GM23248 (cell line): Measurements from ENCODE around the gene HMGN5. TPM values are rescaled to one million over a fixed set of nuclear protein-coding genes. Genes with fewer than 3 reads are reported as not detected.

Experiments
- DNase-seq: peaks from one replicate; pipeline ENCODE4 v3.0.0-alpha.2; 2015
- H2AFZ ChIP-seq: fragments of 200-600 bp; sonication (generic); 2 replicates; pipeline ENCODE4 v1.6.1; 2016; ENCODE audit warnings: antibody characterized with exemption
- H3F3A ChIP-seq: fragments of 200-600 bp; sonication (generic); 2 replicates; pipeline ENCODE4 v1.6.1; 2016; ENCODE audit warnings: mild to moderate bottlenecking, antibody characterized with exemption, mixed run types; ENCODE audit not compliant: insufficient read depth
- H3K27ac ChIP-seq: fragments of 200-600 bp; sonication (generic); 2 replicates; pipeline ENCODE4 v1.5.1; 2016; ENCODE audit warnings: mild to moderate bottlenecking
- H3K27me3 ChIP-seq: fragments of 200-600 bp; sonication (generic); replicated peaks from 2 replicates; pipeline ENCODE4 v1.6.1; 2016; ENCODE audit warnings: mild to moderate bottlenecking; ENCODE audit not compliant: insufficient read depth
- H3K36me3 ChIP-seq: fragments of 200-600 bp; sonication (generic); 2 replicates; pipeline ENCODE4 v1.6.1; 2016; ENCODE audit warnings: low read depth, mild to moderate bottlenecking
- H3K4me1 ChIP-seq: fragments of 200-600 bp; sonication (generic); 2 replicates; pipeline ENCODE4 v1.6.1; 2016; ENCODE audit warnings: mild to moderate bottlenecking; ENCODE audit not compliant: insufficient read depth
- H3K4me2 ChIP-seq: fragments of 200-600 bp; sonication (generic); one replicate; pipeline ENCODE4 v1.6.1; 2016; ENCODE audit warnings: mild to moderate bottlenecking; ENCODE audit not compliant: unreplicated experiment
- H3K4me3 ChIP-seq: fragments of 200-600 bp; sonication (generic); 2 replicates; pipeline ENCODE4 v1.5.1; 2016; ENCODE audit warnings: mild to moderate bottlenecking
- H3K79me2 ChIP-seq: fragments of 200-600 bp; sonication (generic); 2 replicates; pipeline ENCODE4 v1.6.1; 2016; ENCODE audit warnings: mild to moderate bottlenecking; ENCODE audit not compliant: insufficient read depth
- H3K9ac ChIP-seq: fragments of 200-600 bp; sonication (generic); 2 replicates; pipeline ENCODE4 v1.6.1; 2016; ENCODE audit warnings: mild to moderate bottlenecking
- H3K9me2 ChIP-seq: fragments of 200-600 bp; sonication (generic); 2 replicates; pipeline ENCODE4 v1.6.1; 2016; ENCODE audit warnings: mixed run types, mild to moderate bottlenecking, moderate library complexity; ENCODE audit not compliant: insufficient read depth
- H3K9me3 ChIP-seq: fragments of 200-600 bp; sonication (generic); one replicate; pipeline ENCODE4 v1.6.1; 2017; ENCODE audit warnings: low read depth
- H4K20me1 ChIP-seq: fragments of 200-600 bp; sonication (generic); 2 replicates; pipeline ENCODE4 v1.6.0; 2016; ENCODE audit not compliant: insufficient read depth
- EZH2 ChIP-seq: fragments of 200-600 bp; sonication (generic); IDR thresholded peaks from 2 replicates; pipeline ENCODE4 v1.6.1; 2018; ENCODE audit warnings: antibody characterized with exemption, mild to moderate bottlenecking; ENCODE audit not compliant: insufficient read depth, poor library complexity, severe bottlenecking
- EZH2phosphoT487 ChIP-seq: fragments of 200-600 bp; sonication (generic); IDR thresholded peaks from 2 replicates; pipeline ENCODE4 v1.6.1; 2018; ENCODE audit warnings: antibody characterized with exemption, moderate library complexity, mild to moderate bottlenecking, low read depth; ENCODE audit not compliant: insufficient read depth
- WGBS, 2 experiments: methylation state at CpG; one replicate each; pipeline ENCODE4 v1.1.6; 2015 to 2017; ENCODE audit warnings: low lambda C conversion rate in 2 of 2, low coverage in 1 of 2; ENCODE audit errors: missing lambda C conversion rate in 2 of 2; 5-methylcytosine and 5-hydroxymethylcytosine counted together
- in situ Hi-C: fragments of 300-500 bp; cut with MboI; formaldehyde crosslinking; loops from 2 replicates; pipeline ENCODE4 v1.15.0; 2020
- polyA plus RNA-seq: library from polyadenylated mRNA; unstranded; fragments of >200 nt; fragmentation: Nextera tagmentation; extraction: Ambion mirVana; gene quantifications from 2 replicates; pipeline ENCODE4 v1.2.1, GENCODE V29; 2016
- total RNA-seq: library from RNA; depleted of rRNA; stranded (reverse); fragments of >200 nt; shearing (Covaris generic); gene quantifications from 2 replicates; pipeline ENCODE4 v1.2.3, GENCODE V29; 2014

Gene HMGN5
- total and polyA plus RNA-seq, 2 experiments from 2014 or later, result 1.3 to 3.7 TPM

DNA sequence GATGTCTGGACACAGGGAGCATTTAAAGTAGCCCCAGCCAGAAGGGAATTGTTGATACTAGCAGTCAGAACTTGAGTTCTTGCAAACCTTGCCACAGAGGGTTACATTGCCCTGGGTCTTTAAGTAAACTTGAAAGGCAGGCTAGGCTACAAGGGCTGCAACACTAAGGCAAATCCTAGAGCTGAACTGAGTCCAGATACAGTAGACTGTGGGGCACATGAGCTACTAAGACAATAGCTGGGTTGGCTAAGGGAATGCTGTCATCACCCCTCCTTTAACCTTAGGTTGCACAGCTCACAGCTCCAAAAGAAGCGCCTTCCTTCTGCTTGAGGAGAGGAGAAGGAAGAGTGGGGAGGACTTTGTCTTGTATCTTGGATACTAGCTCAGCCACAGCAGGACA lies 35.8 kb upstream of the HMGN5 start:
- Histone ChIP-seq H3K79me2 (0 out of 2 replicates have a peak, but pooled peaks cover 15% of the 10 kb centered on the region), H3K4me3 (no peak overlapping the region), H3K4me2 (no peak overlapping the region), H2AFZ (no peak overlapping the region), H3K27ac (no peak overlapping the region), H3K27me3 (no peaks in the 10 kb centered on the region), H3K36me3 (no peaks in the 10 kb centered on the region), H3K9me2 (no peaks in the 10 kb centered on the region), H4K20me1 (no peaks in the 10 kb centered on the region), H3F3A (no peaks in the 10 kb centered on the region), H3K9ac (no peak overlapping the region), H3K4me1 (no peaks in the 10 kb centered on the region), H3K9me3 (no peaks in the 10 kb centered on the region)
- no peak for DNase-seq
- TF ChIP-seq EZH2 (no peak), EZH2phosphoT487 (no peak)
- in situ Hi-C loops, result no loop called here
- 89 to 100% methylated on average over 1 of the region's 1 CpG for WGBS, 2 experiments

DNA sequence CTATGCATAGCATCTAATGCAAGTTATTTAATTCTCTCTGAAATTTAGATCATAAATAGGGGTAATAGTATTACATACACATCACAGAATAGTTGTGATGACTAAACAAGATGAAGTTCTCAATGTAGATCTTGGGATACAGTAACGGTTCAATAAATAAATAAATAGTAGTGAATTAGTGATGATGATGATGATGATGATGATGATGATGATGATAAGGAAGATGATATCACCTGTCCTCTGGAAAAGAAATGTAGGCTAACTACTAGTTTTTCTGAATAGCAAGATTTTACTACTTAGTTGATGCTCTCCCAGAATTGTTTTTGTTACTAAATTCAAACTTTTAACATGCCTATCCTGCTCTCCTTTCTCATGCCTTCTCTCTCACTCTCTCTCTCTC lies 30.5 kb upstream of the HMGN5 start:
- Histone ChIP-seq H3K27ac (no peak overlapping the region), H3K4me2 (no peak overlapping the region), H3K4me1 (no peaks in the 10 kb centered on the region), H3K79me2 (0 out of 2 replicates have a peak, but pooled peaks cover 20% of the 10 kb centered on the region), H4K20me1 (no peaks in the 10 kb centered on the region), H3F3A (no peaks in the 10 kb centered on the region), H2AFZ (no peak overlapping the region), H3K4me3 (no peak overlapping the region), H3K9me3 (no peaks in the 10 kb centered on the region), H3K27me3 (no peaks in the 10 kb centered on the region), H3K9me2 (no peaks in the 10 kb centered on the region), H3K9ac (no peak overlapping the region), H3K36me3 (no peaks in the 10 kb centered on the region)
- 89 to 100% methylated on average over 1 of the region's 1 CpG for whole genome bisulfite sequencing, 2 experiments
- TF ChIP-seq EZH2 (no peak), EZH2phosphoT487 (no peak)
- no peak for DNase-seq
- in situ Hi-C loops, result no loop called here

- no peaks in the 10 kb centered on the region for H3K4me1 ChIP-seq
- H3K4me3 ChIP-seq, result no peak overlapping the region
- H3K36me3 ChIP-seq, result no peaks in the 10 kb centered on the region
- no peak for DNase-seq
- H4K20me1 ChIP-seq, result no peaks in the 10 kb centered on the region
- H3K27ac ChIP-seq, result no peak overlapping the region
- H3K4me2 ChIP-seq, result no peak overlapping the region
- H3F3A ChIP-seq, result no peaks in the 10 kb centered on the region
- in situ Hi-C loops, result no loop called here
- H2AFZ ChIP-seq, result no peak overlapping the region
- TF ChIP-seq EZH2phosphoT487 (no peak), EZH2 (no peak)
- H3K27me3 ChIP-seq, result no peaks in the 10 kb centered on the region
- H3K9me2 ChIP-seq, result no peaks in the 10 kb centered on the region
- 0 out of 2 replicates have a peak, but pooled peaks cover 20% of the 10 kb centered on the region for H3K79me2 ChIP-seq
- no peak overlapping the region for H3K9ac ChIP-seq
- no peaks in the 10 kb centered on the region for H3K9me3 ChIP-seq
- 86 to 100% methylated on average over 1 of the region's 1 CpG for WGBS, 2 experiments
Measured at GRCh38 chrX:81231476-81231875, 29.8 kb upstream of the HMGN5 start.

DNA sequence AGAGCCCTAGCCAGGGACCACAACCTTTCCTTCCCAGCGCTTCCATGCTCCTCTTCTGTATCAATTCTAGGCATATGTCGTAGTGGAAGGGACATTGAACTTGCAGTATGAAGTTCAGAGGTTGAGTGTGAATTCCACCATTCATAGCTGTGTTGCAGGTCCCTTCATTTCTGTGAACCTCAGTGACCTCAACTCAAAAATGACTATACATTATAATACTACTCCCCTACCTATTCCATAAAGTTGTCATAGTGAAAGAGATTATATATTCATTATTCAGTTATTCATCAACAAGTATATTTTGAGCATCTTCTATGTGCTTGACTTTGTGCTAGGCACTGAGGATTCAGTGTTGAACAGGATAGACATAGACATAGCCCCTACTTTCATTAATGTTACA lies 28.2 kb upstream of the HMGN5 start:
- H3K4me2 ChIP-seq, result no peak overlapping the region
- no peak overlapping the region for H3K27ac ChIP-seq
- H3K9me2 ChIP-seq, result no peaks in the 10 kb centered on the region
- 100% methylated on average over 2 of the region's 2 CpGs for WGBS, 2 experiments
- H3K36me3 ChIP-seq, result no peaks in the 10 kb centered on the region
- H2AFZ ChIP-seq, result no peak overlapping the region
- H3K9ac ChIP-seq, result no peak overlapping the region
- no peak for TF ChIP-seq EZH2
- TF ChIP-seq EZH2phosphoT487, result no peak
- no peak overlapping the region for H3K4me3 ChIP-seq
- no peaks in the 10 kb centered on the region for H4K20me1 ChIP-seq
- H3K79me2 ChIP-seq, result 0 out of 2 replicates have a peak, but pooled peaks cover 27% of the 10 kb centered on the region
- no peaks in the 10 kb centered on the region for H3F3A ChIP-seq
- no peaks in the 10 kb centered on the region for H3K27me3 ChIP-seq
- in situ Hi-C loops, result no loop called here
- H3K4me1 ChIP-seq, result no peaks in the 10 kb centered on the region
- H3K9me3 ChIP-seq, result no peaks in the 10 kb centered on the region
- DNase-seq, result no peak

GRCh38 chrX:81229229-81229628 lies 27.5 kb upstream of the HMGN5 start:
- WGBS, 2 experiments, result 49 to 79% methylated on average over 2 to 3 of the region's 3 CpGs
- no peak overlapping the region for H3K27ac ChIP-seq
- H3K9me3 ChIP-seq, result no peaks in the 10 kb centered on the region
- H2AFZ ChIP-seq, result no peak overlapping the region
- H3K27me3 ChIP-seq, result no peaks in the 10 kb centered on the region
- no peaks in the 10 kb centered on the region for H3F3A ChIP-seq
- DNase-seq, result no peak
- 0 out of 2 replicates have a peak, but pooled peaks cover 26% of the 10 kb centered on the region for H3K79me2 ChIP-seq
- no peaks in the 10 kb centered on the region for H3K9me2 ChIP-seq
- H4K20me1 ChIP-seq, result no peaks in the 10 kb centered on the region
- no peak for TF ChIP-seq EZH2
- TF ChIP-seq EZH2phosphoT487, result no peak
- no peaks in the 10 kb centered on the region for H3K36me3 ChIP-seq
- H3K4me3 ChIP-seq, result no peak overlapping the region
- in situ Hi-C loops, result no loop called here
- H3K9ac ChIP-seq, result no peak overlapping the region
- H3K4me1 ChIP-seq, result no peaks in the 10 kb centered on the region
- H3K4me2 ChIP-seq, result no peak overlapping the region
